Activated CD8-positive, alpha-beta memory T cell treated with anti-CD3 and anti-CD28 coated beads for 1 hour (primary cell): ENCODE data around the gene LACC1.

Experiments
- DNase-seq, 2 donors: peaks; one replicate each; pipeline ENCODE4 v3.0.0-alpha.2; 2020; ENCODE audit warnings: low read depth in 1 of 2; ENCODE audit errors: extremely low read depth in 1 of 2

Gene LACC1

DNA sequence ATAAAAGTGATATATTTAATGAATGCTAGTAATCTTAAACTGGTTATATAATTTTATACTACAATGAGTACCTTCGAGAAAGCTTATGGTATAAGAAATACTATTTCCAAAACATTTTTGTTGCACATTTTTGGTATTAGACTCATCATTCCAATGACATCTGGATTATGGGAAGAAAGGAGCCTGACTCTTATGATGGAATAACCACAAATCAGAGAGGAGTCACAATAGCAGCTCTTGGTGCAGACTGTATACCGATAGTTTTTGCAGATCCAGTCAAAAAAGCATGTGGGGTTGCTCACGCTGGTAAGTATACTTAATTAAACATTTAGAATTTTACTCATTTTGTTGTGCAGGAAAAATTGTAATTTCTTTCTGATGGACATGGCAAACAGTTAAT lies 3.9 kb downstream of the LACC1 start:
- no peak for DNase-seq

DNA sequence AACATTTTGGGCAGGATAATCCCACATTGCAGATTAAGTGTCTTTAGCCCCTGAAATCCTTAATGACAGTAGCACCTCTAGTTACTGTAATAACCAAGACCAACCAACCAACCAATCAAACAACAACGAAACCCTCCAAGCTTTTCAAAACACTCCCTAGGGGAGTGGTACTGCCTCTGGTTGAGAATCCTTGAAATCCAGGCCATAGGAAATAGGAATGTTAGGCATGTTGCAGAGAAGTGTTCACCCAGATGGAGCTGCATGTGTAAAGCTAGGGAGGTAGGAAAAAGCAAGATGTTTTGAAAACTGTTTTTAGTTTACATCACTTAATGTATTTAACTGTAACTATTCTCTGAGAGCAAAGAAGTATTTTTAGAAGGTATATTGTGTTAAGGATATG lies 4.5 kb downstream of the LACC1 start:
- no peak for DNase-seq

GRCh38 chr13:43894438-43894837 lies 14.7 kb downstream of the LACC1 start:
- DNase-seq = no peak

DNA sequence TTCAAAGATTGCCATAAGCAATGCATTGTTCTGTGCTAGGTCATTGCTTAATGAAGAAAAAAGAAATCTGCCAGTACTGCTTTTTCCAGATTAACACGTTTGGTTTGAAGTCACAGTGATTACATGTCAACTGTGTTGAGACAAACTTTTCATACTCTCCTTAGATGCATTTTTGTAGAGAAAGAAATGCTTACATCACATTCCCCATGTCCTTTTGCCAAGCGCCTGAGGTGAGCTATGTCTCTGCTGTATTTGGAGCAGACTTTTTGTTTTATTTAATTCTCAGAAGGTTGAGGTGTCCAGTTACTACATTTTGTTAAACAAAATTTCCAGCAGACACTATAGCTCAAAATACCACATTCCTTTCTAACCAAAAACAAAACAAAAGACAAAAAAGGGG lies 16.2 kb downstream of the LACC1 start:
- DNase-seq = no peak

DNA sequence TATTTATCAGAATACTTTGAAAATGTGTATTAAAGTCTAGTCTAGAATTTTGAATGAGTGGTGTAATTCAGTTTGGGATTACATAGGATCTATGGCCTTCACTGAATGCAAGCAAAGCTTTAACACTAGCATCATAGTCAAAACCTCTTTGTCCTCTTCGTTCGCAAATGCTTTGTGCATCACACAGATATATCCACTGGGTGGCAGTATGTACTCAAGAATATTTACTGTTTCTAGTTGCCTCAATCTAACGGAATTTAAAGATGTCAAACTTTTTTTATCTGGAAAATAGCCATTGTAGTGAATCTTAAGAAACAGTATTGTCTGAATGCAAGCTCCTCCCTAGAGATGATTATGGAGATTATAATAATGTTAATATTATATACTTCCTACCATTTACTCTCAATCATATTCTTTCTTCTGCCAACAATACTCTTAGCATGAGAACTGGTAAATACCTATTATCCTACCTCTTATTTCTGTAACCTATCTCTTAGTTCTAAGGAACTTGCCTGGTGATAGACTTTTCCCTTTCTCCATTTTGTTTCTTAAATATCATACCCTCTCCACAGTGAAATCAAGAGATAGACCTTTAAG lies 25.8 kb downstream of the LACC1 start:
- no peak for DNase-seq

- DNase-seq = no peak
These were observed 28.7 kb downstream of the LACC1 start for GRCh38 chr13:43908156-43909126.

DNA sequence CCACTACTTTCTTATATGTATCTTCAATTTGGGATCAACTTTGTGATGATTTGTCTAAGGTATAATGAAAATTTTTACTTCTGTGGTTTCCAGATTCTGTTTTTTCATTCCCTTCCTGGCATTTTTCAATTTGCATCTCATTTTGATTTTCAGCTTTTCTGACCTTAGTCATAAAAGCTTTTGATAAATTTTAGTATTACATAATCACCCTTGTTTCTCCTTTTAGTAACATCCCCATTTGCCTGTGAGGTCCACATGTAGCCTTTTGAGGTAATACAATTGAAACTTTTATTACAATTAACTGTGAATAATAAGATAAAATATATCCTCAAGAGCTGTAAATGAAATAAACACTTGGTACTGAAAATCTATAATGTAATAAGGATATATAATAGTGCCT lies 31.2 kb downstream of the LACC1 start:
- DNase-seq = no peak

DNA sequence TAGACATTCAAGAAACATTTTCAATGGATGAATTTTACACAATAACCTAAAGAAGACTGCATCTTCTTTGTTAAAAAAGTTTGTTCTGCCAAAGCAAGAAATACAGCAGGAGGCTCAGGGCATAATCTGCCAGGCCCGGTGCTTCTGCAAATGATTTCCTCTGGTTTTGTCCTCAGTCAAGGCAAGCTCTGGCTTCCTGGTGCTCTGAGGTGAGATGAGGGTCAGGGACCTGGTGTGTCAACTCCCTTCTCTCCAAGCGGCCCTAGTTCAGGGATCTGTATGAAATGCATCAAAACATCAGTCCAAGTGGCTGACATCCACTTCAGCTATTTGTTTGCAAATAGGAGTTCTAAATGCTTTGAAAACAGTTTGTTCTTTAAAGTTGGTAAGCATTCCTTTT lies 31.6 kb downstream of the LACC1 start:
- DNase-seq = no peak

- no peak for DNase-seq
These were observed 32.2 kb downstream of the LACC1 start for GRCh38 chr13:43911871-43912270.

DNA sequence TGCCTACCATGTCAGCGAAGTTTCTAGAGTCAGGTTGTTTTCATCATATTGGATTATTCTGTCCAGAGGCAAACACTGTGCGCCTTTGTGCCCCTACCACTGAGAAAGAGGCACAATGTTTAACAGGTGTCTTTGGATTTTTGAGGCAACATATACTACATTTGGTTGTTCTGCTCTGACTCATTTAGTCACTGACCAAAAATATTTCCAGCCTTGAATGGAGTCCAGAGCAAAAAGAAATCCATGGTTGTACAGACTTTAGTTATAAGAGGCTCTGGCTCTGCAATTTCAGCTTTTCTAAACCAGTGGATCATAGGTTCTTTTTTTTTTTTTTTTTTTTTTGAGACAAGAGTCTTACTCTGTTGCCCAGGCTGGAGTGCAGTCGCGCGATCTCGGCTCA lies 35.7 kb downstream of the LACC1 start:
- DNase-seq = no peak

GRCh38 chr13:43916828-43917227 lies 37.1 kb downstream of the LACC1 start:
- no peak for DNase-seq

DNA sequence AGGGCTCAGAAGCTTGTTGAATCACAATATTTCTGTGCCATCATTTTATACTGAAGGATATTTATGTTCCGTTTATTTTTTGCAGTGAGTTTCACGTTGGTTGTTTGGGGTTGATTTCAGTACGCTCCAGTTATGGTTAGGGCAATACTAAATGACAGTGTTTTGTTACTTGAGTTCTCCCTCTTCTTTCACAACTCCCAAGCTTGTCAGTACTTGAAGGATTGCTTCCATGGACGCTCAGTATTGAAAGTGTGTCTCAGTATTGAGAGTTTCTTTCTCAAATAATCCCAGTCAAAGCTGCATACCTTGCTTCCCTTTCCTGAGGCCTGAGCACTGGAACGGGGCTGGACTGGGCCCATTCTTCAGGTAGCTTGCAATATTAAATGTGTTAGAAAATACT lies 38.9 kb downstream of the LACC1 start:
- DNase-seq = no peak

DNA sequence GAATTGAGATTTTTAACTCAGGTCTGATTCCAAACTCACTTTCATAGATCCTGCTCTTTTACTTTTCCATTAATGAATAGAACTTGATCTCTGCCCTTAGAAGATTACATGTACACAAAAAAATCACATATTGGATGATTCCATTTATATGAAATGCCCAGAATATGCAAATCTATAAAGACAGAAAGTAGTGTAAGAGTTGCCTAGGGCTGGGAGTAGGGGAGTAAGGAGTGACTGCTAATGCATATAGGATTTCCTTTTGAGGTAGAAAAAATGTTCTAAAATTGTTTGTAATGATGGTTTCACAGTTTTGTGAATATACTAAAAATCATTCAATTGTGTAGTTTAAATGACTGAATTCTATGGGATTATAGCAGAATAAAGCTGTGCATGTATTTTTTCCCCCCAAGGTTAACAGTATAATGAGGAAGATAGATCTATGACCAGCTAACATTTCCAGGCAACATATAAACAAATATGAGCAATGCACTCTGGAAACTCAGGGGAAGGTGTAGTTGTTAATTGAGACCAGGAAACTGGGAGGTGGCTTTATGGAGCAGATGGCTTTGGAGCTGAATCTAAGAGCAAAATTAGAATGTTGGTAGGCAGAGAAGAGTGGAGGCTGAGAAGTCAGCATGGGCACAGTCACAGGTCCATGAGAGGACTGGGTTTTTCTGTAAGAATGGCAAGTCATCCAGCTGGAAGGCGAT lies 41.4 kb downstream of the LACC1 start:
- no peak for DNase-seq

GRCh38 chr13:43924549-43925245 lies 45.0 kb downstream of the LACC1 start:
- no peak for DNase-seq

DNA sequence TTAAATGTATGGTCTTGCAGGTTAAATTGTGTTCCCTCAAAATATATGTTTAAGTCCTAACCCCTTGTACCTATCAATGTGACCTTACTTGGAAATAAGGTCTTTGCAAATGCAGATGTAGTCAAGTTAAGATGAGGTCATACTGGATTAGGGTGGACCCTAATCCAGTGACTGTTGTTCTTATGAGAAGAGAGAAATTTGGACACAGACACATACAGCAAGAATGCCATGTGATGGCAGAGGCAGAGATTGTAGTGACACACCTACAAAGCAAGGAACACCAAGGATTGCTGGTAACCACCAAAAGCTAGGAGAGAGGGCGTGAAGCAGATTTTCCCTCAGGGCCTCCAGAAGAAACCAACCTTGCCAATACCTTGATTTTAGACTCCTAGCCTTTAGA lies 50.2 kb downstream of the LACC1 start:
- no peak for DNase-seq

- no peak for DNase-seq
These were observed 53.7 kb downstream of the LACC1 start for GRCh38 chr13:43933378-43933777.

GRCh38 chr13:43934273-43934672 lies 54.6 kb downstream of the LACC1 start:
- DNase-seq = no peak

DNA sequence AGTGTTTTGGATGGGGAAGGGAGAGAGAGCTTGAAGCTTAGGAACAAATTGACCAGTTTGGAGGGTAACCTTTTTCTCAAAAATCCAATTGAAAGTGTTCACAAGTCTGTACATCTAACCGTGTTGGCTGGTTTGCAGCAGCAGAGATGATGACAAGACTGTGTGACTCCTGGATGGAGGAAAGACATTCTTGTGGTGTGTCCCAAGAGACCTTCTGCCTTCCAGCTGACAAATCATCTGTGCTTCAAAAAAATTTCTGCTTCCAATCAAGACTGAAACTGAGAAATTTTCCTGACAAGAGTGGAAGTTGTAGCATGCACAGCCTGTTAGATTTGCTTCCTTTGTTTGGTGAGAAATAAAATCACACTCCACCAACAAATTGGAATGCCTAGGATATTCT lies 56.2 kb downstream of the LACC1 start:
- no peak for DNase-seq

DNA sequence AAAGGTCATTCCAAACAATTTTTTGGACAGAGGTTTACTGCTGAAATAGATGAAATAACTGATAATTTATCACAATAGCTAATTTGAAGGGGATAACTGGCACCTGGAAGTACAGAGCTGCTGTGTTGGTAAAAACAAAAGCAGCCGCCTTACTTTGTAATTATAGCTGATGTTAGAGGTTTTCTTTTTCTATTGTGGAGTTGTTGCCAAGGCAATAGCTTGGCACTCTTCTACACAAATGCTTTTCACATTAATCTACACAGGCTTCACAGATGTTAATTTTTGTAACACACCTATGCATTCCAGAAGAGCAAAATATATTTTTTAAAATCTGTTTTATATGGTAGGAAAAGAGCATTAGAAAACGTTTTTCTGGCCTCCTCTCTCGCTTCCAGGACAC lies 56.9 kb downstream of the LACC1 start:
- no peak for DNase-seq

DNA sequence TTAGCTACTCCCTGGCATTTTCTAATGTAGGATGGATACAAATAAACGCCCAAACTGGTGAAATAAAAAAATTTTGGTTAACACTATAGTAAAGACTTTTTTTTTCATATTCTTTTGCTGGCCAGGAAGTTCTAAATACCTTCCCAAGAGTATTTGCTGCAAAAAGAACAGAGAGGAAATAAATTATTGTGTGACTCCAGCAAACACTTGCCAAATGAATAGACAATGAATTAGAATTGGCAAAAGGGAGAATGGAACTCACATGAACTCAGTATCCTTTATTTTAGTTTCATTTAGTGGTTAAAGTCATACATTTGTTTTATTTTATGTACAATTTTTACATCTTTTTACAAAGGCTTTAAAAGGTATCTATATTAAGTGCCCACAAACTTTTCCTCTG lies 58.1 kb downstream of the LACC1 start:
- DNase-seq = no peak

- DNase-seq = no peak
These were observed 58.7 kb downstream of the LACC1 start for GRCh38 chr13:43938449-43938848.
